GM19023 (cell line): ENCODE results near the gene MEN1.

Experiments
- ATAC-seq: cut with Tn5 transposase; IDR thresholded peaks from one replicate; pipeline ENCODE4 v1.9.1; 2021; ENCODE audit warnings: mild to moderate bottlenecking, moderate library complexity; ENCODE audit not compliant: unreplicated experiment

MEN1 gene

DNA sequence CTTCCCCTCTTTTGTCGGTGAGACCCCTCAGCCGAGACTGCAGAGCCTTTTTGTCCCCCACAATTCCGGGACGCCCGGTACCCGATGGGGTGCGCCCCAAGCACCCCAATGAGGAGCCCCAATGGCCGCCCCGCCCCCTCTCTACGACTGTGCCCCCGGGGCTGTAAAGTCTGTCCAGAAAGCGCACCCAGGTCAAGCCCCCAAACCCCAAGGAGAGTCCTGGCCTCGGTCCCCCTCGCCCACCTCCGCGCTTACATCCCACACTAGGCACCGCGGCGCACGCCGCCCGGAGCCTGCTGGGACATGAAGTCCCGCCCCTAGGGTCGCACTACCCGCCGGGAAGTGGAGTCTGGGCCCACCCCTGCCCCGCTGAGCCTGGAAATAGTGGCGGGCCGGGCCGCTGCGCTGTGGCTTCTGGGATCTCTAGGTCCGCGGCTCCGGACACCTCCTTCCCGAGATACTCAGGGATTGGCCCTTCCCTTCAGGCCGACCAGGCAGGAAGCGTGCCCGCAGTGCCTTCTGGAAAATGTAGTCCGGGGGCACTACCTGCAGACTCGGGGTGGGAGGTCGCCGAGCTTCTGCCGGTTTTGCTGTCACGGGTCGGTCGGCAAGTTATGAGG is at the start of gene MEN1:
Gene MEN1 (minus strand): TSS at position 281 of the 620 bp plus-strand sequence. CDS start 442 bp downstream, outside the sequence.
- ATAC-seq, result peak; percentile 72

GRCh38 chr11:64859542-64860414 is 49.4 kb upstream of the MEN1 start:
- peak; percentile 67 for ATAC-seq

- peak; percentile 17 for ATAC-seq
These were observed 48.3 kb upstream of the MEN1 start for GRCh38 chr11:64858467-64859263.

DNA sequence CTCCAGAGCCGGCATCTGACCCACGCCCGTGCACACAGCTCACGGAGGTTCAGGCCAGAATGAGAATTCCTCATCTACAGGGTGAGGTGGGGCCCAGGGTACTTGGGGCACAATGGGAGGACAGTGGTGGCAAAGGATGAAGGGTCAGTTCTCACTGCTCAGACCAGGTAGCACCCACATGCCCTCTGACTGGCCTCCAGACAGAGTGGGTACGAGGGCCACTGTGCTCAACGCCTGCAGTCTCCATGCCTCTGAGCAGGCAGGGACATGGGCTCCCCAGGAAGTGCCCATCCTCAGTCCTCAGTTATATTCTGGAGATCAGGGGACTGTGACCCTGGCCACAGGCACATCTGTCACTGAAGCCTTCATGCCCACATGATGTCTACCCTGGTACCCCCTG is 47.1 kb upstream of the MEN1 start:
- no peak for ATAC-seq

GRCh38 chr11:64856382-64857227 is 46.3 kb upstream of the MEN1 start:
- no peak for ATAC-seq

- ATAC-seq, result no peak
These were observed 45.4 kb upstream of the MEN1 start for GRCh38 chr11:64855596-64856304.

GRCh38 chr11:64854534-64855502 is 44.5 kb upstream of the MEN1 start:
- no peak for ATAC-seq

DNA sequence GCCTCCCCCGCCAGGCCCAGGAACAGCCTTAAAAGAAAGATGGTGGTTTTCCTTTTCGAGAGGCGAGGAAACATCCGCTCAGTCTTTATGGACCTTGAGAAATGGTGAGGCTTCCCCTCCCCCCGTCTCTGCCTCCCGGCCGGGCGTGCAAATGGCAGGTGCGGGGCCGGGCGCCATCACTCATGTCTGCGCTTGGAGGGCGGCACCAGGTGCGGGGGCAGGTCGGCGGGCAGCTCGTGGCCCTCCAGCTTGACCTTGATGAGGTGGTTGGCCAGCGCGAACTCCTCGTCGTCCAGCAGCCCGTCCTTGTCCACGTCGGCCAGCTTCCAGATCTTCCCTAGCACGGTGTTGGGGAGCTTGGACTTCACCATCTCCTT is 43.8 kb upstream of the MEN1 start:
- ATAC-seq, result no peak

DNA sequence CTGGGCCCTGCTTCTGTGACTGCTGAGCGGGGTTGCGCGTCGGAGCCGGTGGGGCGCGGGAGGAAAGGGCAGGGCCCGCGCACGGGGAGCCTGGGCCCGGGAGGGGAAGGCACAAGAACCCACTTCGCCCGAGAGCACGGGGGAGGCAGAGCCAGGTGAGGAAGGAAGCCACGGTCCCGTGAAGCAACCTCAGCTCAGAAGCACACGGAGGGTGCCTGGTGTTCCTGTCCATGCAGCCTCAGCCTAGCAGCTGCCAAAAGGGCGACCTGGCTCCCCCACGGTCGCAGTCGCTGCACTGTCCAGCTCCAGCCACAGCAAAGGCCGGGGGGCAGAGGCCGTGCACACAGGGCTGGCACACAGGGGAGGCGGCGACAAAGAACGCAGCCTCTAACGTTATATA is 43.4 kb upstream of the MEN1 start:
- ATAC-seq, result no peak

- ATAC-seq, result no peak
These were observed 42.6 kb upstream of the MEN1 start for GRCh38 chr11:64852804-64853509.

DNA sequence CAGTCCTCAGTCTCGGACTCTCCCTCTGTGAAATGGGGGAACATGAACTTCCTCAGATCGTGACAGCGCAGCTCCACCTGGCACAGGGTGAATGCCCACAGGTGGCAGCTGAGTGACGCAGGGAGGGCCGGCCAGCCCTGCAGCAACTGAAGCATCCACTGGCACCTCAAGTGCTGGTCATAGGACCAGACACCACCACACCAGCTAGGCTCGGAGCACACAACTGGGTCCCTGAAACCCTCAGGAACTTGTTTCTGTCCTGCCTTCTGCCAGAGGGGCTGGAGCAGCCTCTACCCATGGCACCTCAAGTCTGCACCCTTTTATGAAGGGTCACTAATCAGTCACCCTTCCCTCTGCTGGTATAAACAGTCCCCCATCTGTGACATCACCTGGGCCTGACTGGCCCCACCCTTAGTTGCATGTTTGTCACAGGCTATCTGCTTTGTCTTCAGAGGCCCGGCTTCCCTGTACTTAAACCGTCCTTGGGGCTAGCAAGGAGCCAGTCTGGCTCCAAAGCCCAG is 41.5 kb upstream of the MEN1 start:
- ATAC-seq, result no peak

DNA sequence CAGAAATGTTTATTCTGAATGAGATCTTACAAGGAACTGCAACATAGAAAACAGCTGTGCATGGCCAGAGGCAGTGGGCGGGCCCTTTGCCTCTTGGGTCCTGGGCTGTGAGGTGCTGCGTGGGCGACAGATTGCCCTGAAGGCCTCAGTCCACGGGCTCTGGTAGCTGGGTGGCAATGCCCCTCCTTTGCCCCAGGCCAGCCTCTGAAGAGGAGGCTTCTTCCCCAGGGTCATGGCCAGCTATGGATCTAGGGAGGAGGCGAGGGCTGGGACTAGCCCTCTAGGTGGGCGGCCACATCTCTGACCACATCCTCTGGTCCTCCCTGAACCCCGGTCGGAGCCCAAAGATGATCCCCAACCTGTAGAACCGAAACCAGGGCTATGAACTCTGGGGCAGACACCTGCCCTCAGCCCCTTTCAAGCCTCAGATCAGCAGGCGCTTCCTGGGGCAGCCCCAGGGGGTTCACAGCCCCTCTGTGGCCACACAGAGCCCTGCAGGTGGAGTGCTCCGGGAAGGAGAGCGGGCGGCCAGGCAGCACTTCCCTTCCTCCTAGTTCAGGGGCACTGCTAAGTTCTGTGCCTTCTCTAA is 40.7 kb upstream of the MEN1 start:
- ATAC-seq, result peak; percentile 59

- no peak for ATAC-seq
These were observed 39.4 kb upstream of the MEN1 start for GRCh38 chr11:64849598-64850356.

- no peak for ATAC-seq
These were observed 38.7 kb upstream of the MEN1 start for GRCh38 chr11:64848826-64849597.

GRCh38 chr11:64848214-64848825 is 38.0 kb upstream of the MEN1 start:
- no peak for ATAC-seq
